CD4-positive, alpha-beta T cell treated with Interleukin-1 beta for 1 hour (primary cell): ENCODE measurements around the gene MAST4.

ENCODE experiments used
- DNase-seq, 2 donors: peaks; one replicate each; pipeline ENCODE4 v3.0.0-alpha.2; 2020 to 2022

MAST4 gene

GRCh38 chr5:67058998-67059743 lies 463.0 kb downstream of the MAST4 start:
- no peak for DNase-seq

- no peak for DNase-seq
Observed at GRCh38 chr5:67059744-67060490, 463.7 kb downstream of the MAST4 start.

GRCh38 chr5:67061511-67061910 lies 465.3 kb downstream of the MAST4 start:
- no peak for DNase-seq

DNA sequence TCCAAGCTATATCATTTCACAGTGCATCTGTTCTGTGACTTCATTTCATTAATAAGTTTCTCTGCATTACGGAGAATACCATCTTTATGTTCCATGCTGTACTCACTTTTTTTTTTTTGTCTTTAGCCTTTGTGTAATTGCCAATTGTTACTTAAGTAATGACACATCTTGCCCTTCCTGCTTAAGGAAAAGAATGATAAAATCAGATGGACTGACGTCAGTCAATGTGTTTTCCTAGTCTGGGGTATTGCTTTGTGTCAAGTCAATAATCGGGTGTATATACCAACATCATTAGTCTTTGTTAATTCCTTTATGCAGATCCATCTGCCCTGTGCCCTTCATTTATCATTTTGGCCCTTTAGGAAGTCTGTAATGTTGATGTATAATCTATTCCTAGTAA lies 466.9 kb downstream of the MAST4 start:
- DNase-seq = no peak

GRCh38 chr5:67063791-67064190 lies 467.6 kb downstream of the MAST4 start:
- no peak for DNase-seq

- no peak for DNase-seq
Observed at GRCh38 chr5:67065237-67065636, 469.0 kb downstream of the MAST4 start.

DNA sequence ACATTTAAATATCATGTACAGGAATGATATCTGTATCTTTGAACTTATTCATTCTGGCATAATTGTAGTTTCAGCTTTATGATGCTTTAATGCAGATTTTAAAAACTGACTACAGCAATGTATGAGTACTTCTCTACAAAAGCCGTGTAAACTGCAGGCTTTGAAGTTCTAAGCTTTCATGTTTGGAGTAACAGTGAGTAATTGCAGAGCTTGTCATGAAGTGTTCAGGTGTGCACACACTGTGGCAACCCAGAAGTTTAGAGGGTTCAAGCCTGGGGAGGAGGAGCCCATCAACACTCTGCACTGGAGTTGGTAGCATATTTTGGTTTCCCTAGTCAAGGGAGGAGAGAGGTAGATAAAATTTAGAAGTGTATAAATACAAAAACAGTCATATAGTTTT lies 469.5 kb downstream of the MAST4 start:
- DNase-seq = no peak

DNA sequence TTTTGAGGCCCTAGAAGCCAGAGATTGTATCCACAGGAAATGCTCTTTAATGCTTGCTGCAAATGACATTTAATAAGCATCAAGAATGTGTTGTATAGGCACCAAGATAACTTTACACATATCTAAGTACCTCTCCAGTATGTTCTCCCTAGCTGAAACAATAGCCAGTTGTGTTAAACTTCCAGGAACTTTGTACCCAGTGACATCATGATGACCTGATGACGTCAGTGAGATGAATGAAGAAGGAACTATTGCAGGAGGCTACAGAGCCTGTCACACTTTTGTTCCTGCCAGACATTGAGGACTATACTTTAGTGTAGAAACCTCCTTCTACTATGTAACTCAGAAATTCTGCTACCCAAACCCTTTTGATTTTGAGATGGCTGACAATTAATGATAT lies 470.6 kb downstream of the MAST4 start:
- DNase-seq = no peak

DNA sequence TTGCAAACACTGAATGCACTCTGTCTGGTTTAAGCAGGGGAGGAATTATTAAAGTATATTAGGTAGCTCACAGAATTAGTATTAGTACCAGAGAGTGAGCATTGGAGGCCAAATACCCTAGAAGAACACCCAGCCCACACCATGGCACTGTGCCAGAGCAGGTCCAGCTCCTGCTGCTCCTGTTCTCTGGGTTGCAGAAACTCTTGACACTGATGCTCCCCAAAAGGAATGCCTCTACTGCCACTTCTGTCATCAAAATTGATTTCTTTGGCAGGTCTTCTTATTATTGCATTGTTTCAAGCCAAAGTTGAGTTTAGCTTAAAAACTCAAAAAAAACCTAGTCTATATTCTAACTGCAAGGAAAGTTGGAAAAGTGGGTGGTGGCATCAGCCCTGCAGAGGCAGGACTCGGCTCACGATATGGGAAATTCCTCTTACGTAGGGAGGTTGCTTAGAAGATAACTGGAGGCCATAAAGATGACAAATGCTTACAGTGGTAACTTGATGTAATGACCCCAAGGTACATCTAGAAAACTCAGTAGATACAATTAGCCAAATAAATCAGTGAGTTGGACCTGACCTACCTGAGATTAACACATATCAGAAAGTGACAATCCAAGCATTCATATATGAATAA lies 477.0 kb downstream of the MAST4 start:
- no peak for DNase-seq

DNA sequence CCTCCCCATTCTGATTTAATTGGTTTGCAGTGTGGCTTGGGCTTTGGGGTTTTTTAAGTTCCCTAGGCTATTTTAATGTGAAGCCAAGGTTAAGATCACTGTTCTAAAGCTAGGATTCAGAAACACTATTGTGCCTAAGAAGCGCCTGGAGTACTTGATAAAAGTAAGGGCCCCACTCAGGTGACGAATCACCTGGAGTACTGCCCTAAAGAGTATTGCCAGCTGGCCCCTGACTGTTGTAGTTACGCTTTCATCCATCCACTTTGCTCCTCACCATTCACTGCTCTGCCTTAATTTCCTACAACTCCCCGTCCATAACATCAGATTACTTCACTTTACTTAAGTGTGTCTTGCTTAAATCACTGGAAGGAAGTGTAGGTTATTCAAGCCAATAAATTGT lies 481.1 kb downstream of the MAST4 start:
- no peak for DNase-seq

GRCh38 chr5:67081261-67081660 lies 485.1 kb downstream of the MAST4 start:
- no peak for DNase-seq

DNA sequence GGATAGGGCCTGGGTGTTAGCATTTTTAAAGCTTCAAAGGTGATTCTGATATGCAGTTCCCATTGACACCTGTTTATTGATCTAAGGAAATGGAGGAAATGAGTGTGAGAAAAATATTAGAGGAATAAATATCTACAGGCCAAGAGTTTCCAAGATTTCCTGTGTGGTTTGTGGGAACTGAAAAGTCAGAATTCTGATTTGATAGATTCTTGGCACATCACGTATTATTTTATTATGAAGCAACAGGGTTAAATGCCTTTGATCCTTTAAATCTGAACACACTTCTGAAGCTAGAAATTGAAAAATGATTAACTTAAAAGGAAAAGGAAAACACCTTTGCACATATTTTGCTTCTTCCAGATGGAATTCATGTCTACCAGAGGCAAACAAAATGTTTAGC lies 486.7 kb downstream of the MAST4 start:
- no peak for DNase-seq

DNA sequence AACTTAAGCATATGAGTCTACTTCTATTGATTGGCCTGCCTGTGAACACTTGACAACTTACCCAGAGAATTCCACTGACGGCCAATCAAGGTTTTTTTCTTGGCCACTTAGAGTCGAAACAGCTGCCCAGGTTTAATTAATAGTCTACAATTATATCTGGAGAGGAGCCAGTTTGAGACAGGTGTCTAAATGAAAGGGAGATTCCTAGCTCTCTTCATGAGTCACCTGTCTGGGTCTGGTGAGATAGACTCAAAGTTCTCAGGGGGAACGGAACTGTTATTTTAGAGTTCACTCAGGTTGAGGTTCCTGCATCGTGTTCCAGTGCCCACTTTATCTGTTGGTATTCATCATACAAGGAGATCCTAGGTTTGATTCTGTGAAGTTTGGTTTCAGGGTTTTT lies 489.4 kb downstream of the MAST4 start:
- no peak for DNase-seq

GRCh38 chr5:67089200-67089725 lies 493.1 kb downstream of the MAST4 start:
- no peak for DNase-seq

DNA sequence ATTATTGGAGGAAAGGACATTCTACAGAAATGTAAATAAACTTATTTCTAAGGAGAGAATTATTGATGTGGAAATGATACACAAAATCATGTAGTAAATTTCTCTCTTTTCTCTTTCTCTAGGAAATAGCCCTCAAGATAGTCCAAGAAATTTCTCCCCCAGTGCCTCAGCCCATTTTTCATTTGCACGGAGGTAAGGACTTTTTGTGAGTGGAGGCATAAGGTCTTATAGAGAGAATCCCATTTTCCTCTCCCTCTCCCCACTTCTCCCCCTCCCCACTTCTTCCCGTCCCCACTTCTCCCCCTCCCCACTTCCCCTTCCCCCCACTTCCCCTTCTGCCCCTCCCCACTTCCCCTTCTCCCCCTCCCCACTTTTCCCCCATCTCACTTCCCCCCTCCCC lies 493.8 kb downstream of the MAST4 start:
- DNase-seq = no peak

DNA sequence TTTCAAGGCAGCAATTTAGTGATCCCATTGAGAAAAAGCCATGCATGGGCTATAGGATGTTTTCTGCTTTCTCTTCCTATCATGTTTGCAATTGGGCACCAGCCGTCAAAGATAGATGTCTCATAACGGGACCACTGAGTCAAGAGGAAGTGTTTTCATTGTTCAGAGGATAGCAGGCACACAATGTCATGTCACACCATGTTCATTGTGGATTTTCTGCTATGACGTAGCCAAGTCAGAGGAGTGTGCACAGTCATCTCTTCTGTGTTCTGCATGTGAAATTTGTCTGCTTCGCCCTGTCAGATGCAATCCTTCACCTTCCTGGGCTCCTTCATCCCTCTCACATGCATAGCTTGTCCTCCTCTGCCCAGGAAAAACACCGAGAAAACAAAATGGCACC lies 494.4 kb downstream of the MAST4 start:
- no peak for DNase-seq

DNA sequence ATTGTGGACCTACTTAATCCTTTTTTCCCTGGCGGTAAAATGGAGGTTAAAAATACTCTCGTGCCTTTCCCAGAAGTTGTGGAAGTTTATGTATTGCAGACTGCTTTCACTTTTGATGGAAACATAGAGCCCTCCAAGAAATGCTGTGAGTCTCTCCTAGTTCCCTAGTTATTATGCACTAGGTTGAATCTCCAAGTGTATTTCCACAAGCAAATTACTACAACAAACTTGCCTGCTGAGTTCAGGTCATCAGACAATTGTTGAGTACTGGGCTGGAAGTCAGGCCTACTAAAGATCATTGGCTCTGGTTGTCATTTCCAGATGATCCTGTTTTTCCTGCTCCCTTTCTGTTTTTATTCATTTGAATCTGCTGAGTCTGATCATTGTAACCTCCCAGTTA lies 496.3 kb downstream of the MAST4 start:
- no peak for DNase-seq

- DNase-seq = no peak
Observed at GRCh38 chr5:67093279-67093678, 497.1 kb downstream of the MAST4 start.

GRCh38 chr5:67094476-67095300 lies 498.5 kb downstream of the MAST4 start:
- no peak for DNase-seq

GRCh38 chr5:67095346-67096171 lies 499.4 kb downstream of the MAST4 start:
- DNase-seq = no peak

DNA sequence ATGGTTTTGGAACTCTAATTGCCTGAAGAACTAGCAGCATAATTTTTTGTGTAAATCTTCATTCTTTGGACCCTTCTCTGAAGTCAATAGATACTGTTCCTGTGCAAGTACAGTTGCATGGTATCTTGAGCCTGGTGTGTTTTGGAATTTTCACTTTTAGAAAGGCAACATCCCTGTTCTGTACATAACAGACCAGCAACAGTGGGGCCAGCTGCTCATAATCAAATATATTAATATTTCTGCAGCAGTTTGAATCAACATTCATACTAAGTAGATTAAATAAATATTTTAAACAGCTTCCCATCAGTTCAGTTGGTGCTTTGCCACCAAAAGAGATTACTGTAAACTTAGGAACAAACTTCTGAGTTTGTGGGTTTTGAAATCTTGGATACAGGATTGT lies 502.5 kb downstream of the MAST4 start:
- no peak for DNase-seq

GRCh38 chr5:67100301-67100700 lies 504.1 kb downstream of the MAST4 start:
- no peak for DNase-seq
